ENCODE measurements around the gene MEPE.

MEPE gene

GRCh38 chr4:87824352-87824751 is 8.4 kb upstream of the MEPE start:
- Mint-ChIP-seq H3K27me3 (peaks cover 6% of the 10 kb centered on the region), H3K4me3 (no peak overlapping the region), H3K4me1 (no peaks in the 10 kb centered on the region), H3K9me3 (no peaks in the 10 kb centered on the region), H3K27ac (no peak overlapping the region), H3K36me3 (ENCODE audit: low read depth) (no peaks in the 10 kb centered on the region)
- DNase-seq (no peak), ATAC-seq (no peak)

GRCh38 chr4:87834401-87834800 is 1.6 kb downstream of the MEPE start:
- no peaks in the 10 kb centered on the region for H3K9me3 Mint-ChIP-seq
- ATAC-seq (no peak), DNase-seq (no peak)
- H3K4me3 Mint-ChIP-seq: no peak overlapping the region
- H3K27ac Mint-ChIP-seq: no peak overlapping the region
- H3K4me1 Mint-ChIP-seq: no peaks in the 10 kb centered on the region
- H3K27me3 Mint-ChIP-seq: peaks cover 6% of the 10 kb centered on the region
- H3K36me3 Mint-ChIP-seq (ENCODE audit: low read depth): no peaks in the 10 kb centered on the region

- DNase-seq (no peak), ATAC-seq (no peak)
- Mint-ChIP-seq H3K27ac (no peak overlapping the region), H3K4me3 (no peak overlapping the region), H3K4me1 (no peaks in the 10 kb centered on the region), H3K36me3 (ENCODE audit: low read depth) (no peaks in the 10 kb centered on the region), H3K27me3 (peaks cover 2% of the 10 kb centered on the region), H3K9me3 (no peaks in the 10 kb centered on the region)
Measured at GRCh38 chr4:87835197-87835596, 2.4 kb downstream of the MEPE start.

GRCh38 chr4:87835743-87836142 is 3.0 kb downstream of the MEPE start:
- Mint-ChIP-seq H3K27me3 (peaks cover 6% of the 10 kb centered on the region), H3K27ac (no peak overlapping the region), H3K9me3 (no peaks in the 10 kb centered on the region), H3K4me3 (no peak overlapping the region), H3K36me3 (ENCODE audit: low read depth) (no peaks in the 10 kb centered on the region), H3K4me1 (no peaks in the 10 kb centered on the region)
- no peak for DNase-seq
- ATAC-seq: no peak

- no peak for DNase-seq
- Mint-ChIP-seq H3K36me3 (ENCODE audit: low read depth) (no peaks in the 10 kb centered on the region), H3K9me3 (no peaks in the 10 kb centered on the region), H3K4me1 (no peaks in the 10 kb centered on the region), H3K27ac (no peak overlapping the region), H3K4me3 (no peak overlapping the region), H3K27me3 (peaks cover 9% of the 10 kb centered on the region)
- no peak for ATAC-seq
Measured at GRCh38 chr4:87838205-87838604, 5.4 kb downstream of the MEPE start.

- no peak overlapping the region for H3K4me3 Mint-ChIP-seq
- no peaks in the 10 kb centered on the region for H3K9me3 Mint-ChIP-seq
- H3K36me3 Mint-ChIP-seq (ENCODE audit: low read depth): no peaks in the 10 kb centered on the region
- H3K27ac Mint-ChIP-seq: no peak overlapping the region
- DNase-seq (no peak), ATAC-seq (no peak)
- peaks cover 11% of the 10 kb centered on the region for H3K27me3 Mint-ChIP-seq
- H3K4me1 Mint-ChIP-seq: no peaks in the 10 kb centered on the region
Measured at GRCh38 chr4:87838890-87839591, 6.3 kb downstream of the MEPE start.

GRCh38 chr4:87839592-87839946 is 6.8 kb downstream of the MEPE start:
- peaks cover 12% of the 10 kb centered on the region for H3K27me3 Mint-ChIP-seq
- ATAC-seq: no peak
- no peaks in the 10 kb centered on the region for H3K4me1 Mint-ChIP-seq
- H3K27ac Mint-ChIP-seq: no peak overlapping the region
- H3K4me3 Mint-ChIP-seq: no peak overlapping the region
- H3K9me3 Mint-ChIP-seq: no peaks in the 10 kb centered on the region
- no peak for DNase-seq
- no peaks in the 10 kb centered on the region for H3K36me3 Mint-ChIP-seq (ENCODE audit: low read depth)

- H3K4me3 Mint-ChIP-seq: no peak overlapping the region
- H3K4me1 Mint-ChIP-seq: no peaks in the 10 kb centered on the region
- H3K36me3 Mint-ChIP-seq (ENCODE audit: low read depth): no peaks in the 10 kb centered on the region
- DNase-seq: no peak
- H3K27me3 Mint-ChIP-seq: peaks cover 12% of the 10 kb centered on the region
- ATAC-seq: no peak
- no peak overlapping the region for H3K27ac Mint-ChIP-seq
- H3K9me3 Mint-ChIP-seq: no peaks in the 10 kb centered on the region
Measured at GRCh38 chr4:87840149-87840548, 7.4 kb downstream of the MEPE start.

- Mint-ChIP-seq H3K9me3 (no peaks in the 10 kb centered on the region), H3K27ac (no peak overlapping the region), H3K4me3 (no peak overlapping the region), H3K36me3 (ENCODE audit: low read depth) (no peaks in the 10 kb centered on the region), H3K27me3 (peaks cover 20% of the 10 kb centered on the region), H3K4me1 (peaks cover 4% of the 10 kb centered on the region)
- ATAC-seq (no peak), DNase-seq (no peak)
Measured at GRCh38 chr4:87843936-87844335, 11.2 kb downstream of the MEPE start.

GRCh38 chr4:87844452-87844851 is 11.7 kb downstream of the MEPE start:
- Mint-ChIP-seq H3K9me3 (no peaks in the 10 kb centered on the region), H3K4me1 (peaks cover 7% of the 10 kb centered on the region), H3K4me3 (no peak overlapping the region), H3K36me3 (ENCODE audit: low read depth) (no peaks in the 10 kb centered on the region), H3K27me3 (peaks cover 18% of the 10 kb centered on the region), H3K27ac (no peak overlapping the region)
- DNase-seq (no peak), ATAC-seq (no peak)

GRCh38 chr4:87846226-87846625 is 13.5 kb downstream of the MEPE start:
- DNase-seq: no peak
- Mint-ChIP-seq H3K27ac (no peak overlapping the region), H3K36me3 (ENCODE audit: low read depth) (no peaks in the 10 kb centered on the region), H3K4me3 (no peak overlapping the region), H3K27me3 (peaks cover 13% of the 10 kb centered on the region), H3K9me3 (no peaks in the 10 kb centered on the region), H3K4me1 (peaks cover 7% of the 10 kb centered on the region)
- no peak for ATAC-seq

GRCh38 chr4:87848622-87849351 is 16.0 kb downstream of the MEPE start:
- Mint-ChIP-seq H3K9me3 (no peaks in the 10 kb centered on the region), H3K4me1 (peaks cover 7% of the 10 kb centered on the region), H3K4me3 (peak overlapping the region; percentile 30), H3K27me3 (peaks cover 14% of the 10 kb centered on the region), H3K27ac (no peak overlapping the region), H3K36me3 (ENCODE audit: low read depth) (no peaks in the 10 kb centered on the region)
- DNase-seq: peak; percentile 22
- peak; percentile 80 for ATAC-seq

GRCh38 chr4:87849612-87850011 is 16.8 kb downstream of the MEPE start:
- H3K4me1 Mint-ChIP-seq: peaks cover 7% of the 10 kb centered on the region
- H3K27ac Mint-ChIP-seq: no peak overlapping the region
- no peak for DNase-seq
- no peaks in the 10 kb centered on the region for H3K36me3 Mint-ChIP-seq (ENCODE audit: low read depth)
- H3K9me3 Mint-ChIP-seq: no peaks in the 10 kb centered on the region
- ATAC-seq: no peak
- H3K27me3 Mint-ChIP-seq: peaks cover 11% of the 10 kb centered on the region
- no peak overlapping the region for H3K4me3 Mint-ChIP-seq

- Mint-ChIP-seq H3K27me3 (peaks cover 10% of the 10 kb centered on the region), H3K4me3 (no peak overlapping the region), H3K36me3 (ENCODE audit: low read depth) (no peaks in the 10 kb centered on the region), H3K27ac (no peak overlapping the region), H3K4me1 (peaks cover 9% of the 10 kb centered on the region), H3K9me3 (no peaks in the 10 kb centered on the region)
- no peak for ATAC-seq
- no peak for DNase-seq
Measured at GRCh38 chr4:87851332-87851731, 18.6 kb downstream of the MEPE start.

- Mint-ChIP-seq H3K9me3 (no peaks in the 10 kb centered on the region), H3K27me3 (peaks cover 6% of the 10 kb centered on the region), H3K4me1 (peaks cover 9% of the 10 kb centered on the region), H3K36me3 (ENCODE audit: low read depth) (no peaks in the 10 kb centered on the region), H3K4me3 (no peak overlapping the region), H3K27ac (no peak overlapping the region)
- no peak for ATAC-seq
- no peak for DNase-seq
Measured at GRCh38 chr4:87851953-87852352, 19.2 kb downstream of the MEPE start.
